ENCODE data around the gene PITPNM1. TPM values are rescaled to one million over a fixed set of nuclear protein-coding genes. Genes with fewer than 3 reads are reported as not detected.

PITPNM1 gene
- total RNA-seq, 1 experiment from 2014 or later = 55.9 TPM

DNA sequence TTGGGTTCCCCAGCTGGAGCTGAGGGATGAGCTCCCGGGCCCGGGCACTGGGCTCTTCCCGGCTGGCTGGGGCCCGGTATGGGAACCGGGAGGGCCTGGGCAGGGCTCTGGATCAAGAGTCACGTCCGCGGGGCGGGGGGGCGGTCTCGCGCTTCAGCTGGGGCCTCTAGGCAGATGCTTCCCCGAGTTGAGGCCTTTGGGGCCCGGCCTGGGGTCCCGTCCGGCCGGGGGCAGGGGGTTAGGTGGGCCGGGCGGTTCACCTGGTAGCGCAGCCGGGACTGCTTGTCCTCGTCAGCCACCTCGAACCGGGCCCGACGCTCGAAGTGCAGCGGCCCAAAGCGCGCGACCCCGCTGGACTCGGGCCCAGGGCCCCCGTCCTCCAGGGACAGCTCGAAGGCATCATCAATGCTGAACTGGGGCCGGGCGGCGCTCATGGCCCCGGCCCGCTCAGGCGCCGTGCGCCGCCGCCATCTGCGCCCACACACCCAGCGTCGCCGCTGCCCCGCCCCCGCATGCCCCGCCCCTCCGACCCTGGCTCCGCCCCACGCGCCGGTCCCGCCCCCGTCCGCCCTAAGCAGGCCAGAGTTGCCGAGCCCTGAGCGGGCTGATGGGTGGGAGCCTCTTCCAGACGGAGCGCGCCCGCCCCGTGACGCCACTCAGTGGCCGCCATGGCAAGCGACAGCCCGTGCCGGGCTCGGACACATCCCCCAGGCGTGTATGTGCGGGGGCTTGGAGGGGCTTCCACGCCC, 36.2 kb downstream of the PITPNM1 start, which contains the start of gene TMEM134:
TMEM134 (minus strand) TSS at position 493 of the 749 bp plus-strand sequence; CDS start at position 434, 59 bp downstream.
- H3K36me3 ChIP-seq (ENCODE audit: insufficient read depth, low read length, poor library complexity, severe bottlenecking) = no peaks in the 10 kb centered on the region
- no peaks in the 10 kb centered on the region for H3K27me3 ChIP-seq (replicated peaks; ENCODE audit: insufficient read depth, low read depth, low read length, poor library complexity)
- BruUV-seq (replicated peaks) = no TSS peak
- CTCF ChIA-PET = interaction anchor here (0.7 to 1.1 kb wide), 2 partner anchors 67 to 1209 kb away, joined by 5 read pairs; partner anchors contain the start of gene PPP1CA
- peak; percentile 97 for DNase-seq (ENCODE audit: low spot score)
- peak within 1 kb of the TSS; percentile 84 for H3K4me3 ChIP-seq (ENCODE audit: low read depth, low read length, poor library complexity, severe bottlenecking)
- TF ChIP-seq, protein P1, sequence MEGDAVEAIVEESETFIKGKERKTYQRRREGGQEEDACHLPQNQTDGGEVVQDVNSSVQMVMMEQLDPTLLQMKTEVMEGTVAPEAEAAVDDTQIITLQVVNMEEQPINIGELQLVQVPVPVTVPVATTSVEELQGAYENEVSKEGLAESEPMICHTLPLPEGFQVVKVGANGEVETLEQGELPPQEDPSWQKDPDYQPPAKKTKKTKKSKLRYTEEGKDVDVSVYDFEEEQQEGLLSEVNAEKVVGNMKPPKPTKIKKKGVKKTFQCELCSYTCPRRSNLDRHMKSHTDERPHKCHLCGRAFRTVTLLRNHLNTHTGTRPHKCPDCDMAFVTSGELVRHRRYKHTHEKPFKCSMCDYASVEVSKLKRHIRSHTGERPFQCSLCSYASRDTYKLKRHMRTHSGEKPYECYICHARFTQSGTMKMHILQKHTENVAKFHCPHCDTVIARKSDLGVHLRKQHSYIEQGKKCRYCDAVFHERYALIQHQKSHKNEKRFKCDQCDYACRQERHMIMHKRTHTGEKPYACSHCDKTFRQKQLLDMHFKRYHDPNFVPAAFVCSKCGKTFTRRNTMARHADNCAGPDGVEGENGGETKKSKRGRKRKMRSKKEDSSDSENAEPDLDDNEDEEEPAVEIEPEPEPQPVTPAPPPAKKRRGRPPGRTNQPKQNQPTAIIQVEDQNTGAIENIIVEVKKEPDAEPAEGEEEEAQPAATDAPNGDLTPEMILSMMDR (conservative IDR thresholded peaks at IDR 0.05; ENCODE audit: low read depth, low read length) = peak; percentile 66
- no peak for TF ChIP-seq EZH2 (IDR thresholded peaks at IDR 0.05; ENCODE audit: borderline replicate concordance, low read depth, low read length, poor library complexity, severe bottlenecking)
- H3K9me3 ChIP-seq (ENCODE audit: low read depth, low read length, poor library complexity, severe bottlenecking) = no peaks in the 10 kb centered on the region
- peaks cover 11% of the 10 kb centered on the region for H3K4me1 ChIP-seq (ENCODE audit: insufficient read depth, low read length, poor library complexity, severe bottlenecking)
- H3K27ac ChIP-seq (ENCODE audit: low read depth, low read length, poor library complexity, severe bottlenecking) = peak within 1 kb of the TSS; percentile 84
- intact Hi-C loops (cut with micrococcal nuclease; ENCODE audit: unreplicated experiment) = no loop called here
- POLR2A ChIA-PET (ENCODE audit: low non-redundant PET) = no interaction called here

DNA sequence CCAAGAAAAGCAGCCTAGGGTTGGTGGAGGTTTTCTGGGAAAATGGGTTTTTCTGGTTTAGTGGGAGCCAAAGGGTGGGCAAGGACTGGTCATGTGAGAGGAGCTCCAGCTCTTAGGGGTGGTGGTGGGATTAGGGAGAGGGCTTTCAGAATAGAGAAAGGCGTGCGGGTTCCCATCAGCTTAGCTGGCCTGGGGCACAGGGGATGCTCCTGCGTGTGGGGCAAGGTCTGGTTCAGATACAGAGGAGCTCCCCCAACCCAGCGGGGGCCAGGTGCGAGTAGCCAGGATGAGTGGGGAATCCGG, 36.8 kb downstream of the PITPNM1 start:
- H3K36me3 ChIP-seq (ENCODE audit: insufficient read depth, low read length, poor library complexity, severe bottlenecking) = no peaks in the 10 kb centered on the region
- DNase-seq (ENCODE audit: low spot score) = no peak
- no TSS peak for BruUV-seq (replicated peaks)
- H3K9me3 ChIP-seq (ENCODE audit: low read depth, low read length, poor library complexity, severe bottlenecking) = no peaks in the 10 kb centered on the region
- no peak for TF ChIP-seq EZH2 (IDR thresholded peaks at IDR 0.05; ENCODE audit: borderline replicate concordance, low read depth, low read length, poor library complexity, severe bottlenecking)
- TF ChIP-seq, protein P1 (conservative IDR thresholded peaks at IDR 0.05; ENCODE audit: low read depth, low read length) = no peak
- intact Hi-C loops (cut with micrococcal nuclease; ENCODE audit: unreplicated experiment) = no loop called here
- H3K27me3 ChIP-seq (replicated peaks; ENCODE audit: insufficient read depth, low read depth, low read length, poor library complexity) = no peaks in the 10 kb centered on the region
- peak overlapping the region; percentile 84 for H3K4me3 ChIP-seq (ENCODE audit: low read depth, low read length, poor library complexity, severe bottlenecking)
- ChIA-PET CTCF (interaction anchor here (1.1 kb wide), 1 partner anchor 67 kb away, joined by 5 read pairs; the partner anchor contains the start of gene PPP1CA), POLR2A (ENCODE audit: low non-redundant PET) (no interaction called here)
- peak overlapping the region; percentile 84 for H3K27ac ChIP-seq (ENCODE audit: low read depth, low read length, poor library complexity, severe bottlenecking)
- H3K4me1 ChIP-seq (ENCODE audit: insufficient read depth, low read length, poor library complexity, severe bottlenecking) = peaks cover 11% of the 10 kb centered on the region

DNA sequence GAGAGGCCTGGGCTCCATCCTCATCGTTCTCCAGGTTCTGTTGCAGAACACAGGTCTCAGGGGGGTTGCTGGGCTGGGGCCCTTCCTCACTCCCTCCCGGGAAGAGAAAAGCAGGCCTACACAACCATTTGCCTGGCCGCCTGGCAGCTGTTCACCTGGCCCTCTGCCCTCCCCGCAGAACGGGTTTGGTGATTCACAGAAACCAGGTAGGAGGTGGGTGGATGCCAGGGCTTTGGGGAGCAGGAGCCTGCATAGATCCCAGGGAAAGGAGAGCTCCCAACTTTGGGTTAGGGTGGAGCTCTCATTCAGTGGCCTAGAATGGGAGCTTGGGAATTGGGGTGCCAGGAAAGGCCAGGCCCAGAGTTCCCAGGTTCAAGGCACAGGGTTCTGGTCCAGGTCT, 37.1 kb downstream of the PITPNM1 start:
- CTCF ChIA-PET = interaction anchor here (1.1 kb wide), 1 partner anchor 66 kb away, joined by 5 read pairs; the partner anchor contains the start of gene PPP1CA
- Histone ChIP-seq H3K4me3 (ENCODE audit: low read depth, low read length, poor library complexity, severe bottlenecking) (peak overlapping the region; percentile 84), H3K27ac (ENCODE audit: low read depth, low read length, poor library complexity, severe bottlenecking) (peak overlapping the region; percentile 84), H3K9me3 (ENCODE audit: low read depth, low read length, poor library complexity, severe bottlenecking) (no peaks in the 10 kb centered on the region), H3K36me3 (ENCODE audit: insufficient read depth, low read length, poor library complexity, severe bottlenecking) (no peaks in the 10 kb centered on the region), H3K27me3 (replicated peaks; ENCODE audit: insufficient read depth, low read depth, low read length, poor library complexity) (no peaks in the 10 kb centered on the region), H3K4me1 (ENCODE audit: insufficient read depth, low read length, poor library complexity, severe bottlenecking) (peaks cover 11% of the 10 kb centered on the region)
- TF ChIP-seq, protein P1 (conservative IDR thresholded peaks at IDR 0.05; ENCODE audit: low read depth, low read length) = no peak
- TF ChIP-seq EZH2 (IDR thresholded peaks at IDR 0.05; ENCODE audit: borderline replicate concordance, low read depth, low read length, poor library complexity, severe bottlenecking) = no peak
- intact Hi-C loops (cut with micrococcal nuclease; ENCODE audit: unreplicated experiment) = no loop called here
- no peak for DNase-seq (ENCODE audit: low spot score)
- POLR2A ChIA-PET (ENCODE audit: low non-redundant PET) = no interaction called here
- no TSS peak for BruUV-seq (replicated peaks)

All from A673 (cell line).